Uterus (tissue), 4 donors: ENCODE measurements around the gene RTRAF. TPM values are rescaled to one million over a fixed set of nuclear protein-coding genes. Genes with fewer than 3 reads are reported as not detected.

Experiments used
- DNase-seq, 2 donors: peaks; one replicate each; pipeline ENCODE4 v3.0.0-alpha.2; 2019 to 2020
- H3K27ac ChIP-seq, 2 donors: fragments of 200-600 bp; sonication (generic); 1 replicate in 1 of 2; 2 replicates in 1 of 2; pipeline ENCODE4 v1.5.1; 2016 to 2018
- H3K27me3 ChIP-seq, 2 donors: fragments of 200-600 bp; sonication (generic); one replicate each; pipeline ENCODE4 v1.5.1; 2018 to 2019; ENCODE audit warnings: control low read depth in 1 of 2
- H3K36me3 ChIP-seq, 2 donors: fragments of 200-600 bp; sonication (generic); one replicate each; pipeline ENCODE4 v1.5.1; 2019; ENCODE audit warnings: control low read depth in 1 of 2
- H3K4me1 ChIP-seq, 2 donors: fragments of 200-600 bp; sonication (generic); one replicate each; pipeline ENCODE4 v1.5.1; 2018 to 2019; ENCODE audit warnings: control low read depth in 1 of 2
- H3K4me3 ChIP-seq, 2 donors: fragments of 200-600 bp; sonication (generic); 1 replicate in 1 of 2; 2 replicates in 1 of 2; pipeline ENCODE4 v1.5.1; 2018 to 2019; ENCODE audit warnings: mild to moderate bottlenecking in 1 of 2
- H3K9me3 ChIP-seq, 2 donors: fragments of 200-600 bp; sonication (generic); one replicate each; pipeline ENCODE4 v1.5.1; 2019; ENCODE audit warnings: control low read depth in 1 of 2
- POLR2A ChIP-seq, 2 donors: fragments of 450-650 bp; IDR thresholded peaks; one replicate each; pipeline ENCODE4 v1.6.1; 2016; ENCODE audit warnings: antibody characterized with exemption in 2 of 2, mild to moderate bottlenecking in 1 of 2, moderate library complexity in 1 of 2
- intact Hi-C: fragments of 100-400 bp; cut with DNase I; formaldehyde crosslinking; loops from one replicate; pipeline ENCODE4 v1.15.1; 2023; ENCODE audit warnings: low total_unique reads
- total RNA-seq, 4 donors: library from RNA; depleted of rRNA in 3 of 4; stranded (reverse); fragments of >200 nt in 3 of 4; gene quantifications; one replicate each; pipeline versions ENCODE4 v1.1.0 to v1.2.4, GENCODE V29; 2014 to 2023
- TF ChIP-seq, protein P1 (sequence below), 4 experiments: fragments of 200-600 bp in 2 of 4; fragments of 450-650 bp in 2 of 4; sonication (generic) in 2 of 4; IDR thresholded peaks; one replicate each; pipeline ENCODE4 v1.5.1; 2016 to 2019; ENCODE audit warnings: antibody characterized with exemption in 4 of 4, mild to moderate bottlenecking in 2 of 4, moderate library complexity in 1 of 4
- donor health status: DM: yes; HTN: yes; CAD: no.

RTRAF gene
- total RNA-seq, 4 donors from 2014 or later = 21.8 to 129 (median 44.4) TPM

DNA sequence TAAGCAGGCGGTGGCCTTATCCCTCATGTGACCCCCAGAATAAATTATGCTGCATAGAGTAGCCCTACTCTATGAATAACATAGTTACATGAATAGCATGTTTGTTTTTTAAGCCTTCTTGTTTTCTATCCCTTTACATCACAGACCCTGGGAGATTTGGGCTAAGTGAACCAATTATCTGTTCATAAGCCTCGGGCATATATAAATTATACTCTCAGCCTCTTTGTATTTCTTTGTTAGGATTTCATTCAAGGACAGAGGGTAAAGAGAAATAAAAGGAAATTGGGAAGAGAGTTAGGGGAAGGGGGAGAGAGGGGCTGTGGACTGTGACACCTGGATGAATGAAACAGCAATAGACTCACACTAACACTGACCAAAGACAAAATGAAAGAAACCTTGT is 35.3 kb upstream of the RTRAF start:
- H3K4me1 ChIP-seq = no peaks in the 10 kb centered on the region
- peaks cover 0 to 2% of the 10 kb centered on the region in 2 donors for H3K36me3 ChIP-seq
- H3K4me3 ChIP-seq = no peak overlapping the region
- TF ChIP-seq, protein P1, sequence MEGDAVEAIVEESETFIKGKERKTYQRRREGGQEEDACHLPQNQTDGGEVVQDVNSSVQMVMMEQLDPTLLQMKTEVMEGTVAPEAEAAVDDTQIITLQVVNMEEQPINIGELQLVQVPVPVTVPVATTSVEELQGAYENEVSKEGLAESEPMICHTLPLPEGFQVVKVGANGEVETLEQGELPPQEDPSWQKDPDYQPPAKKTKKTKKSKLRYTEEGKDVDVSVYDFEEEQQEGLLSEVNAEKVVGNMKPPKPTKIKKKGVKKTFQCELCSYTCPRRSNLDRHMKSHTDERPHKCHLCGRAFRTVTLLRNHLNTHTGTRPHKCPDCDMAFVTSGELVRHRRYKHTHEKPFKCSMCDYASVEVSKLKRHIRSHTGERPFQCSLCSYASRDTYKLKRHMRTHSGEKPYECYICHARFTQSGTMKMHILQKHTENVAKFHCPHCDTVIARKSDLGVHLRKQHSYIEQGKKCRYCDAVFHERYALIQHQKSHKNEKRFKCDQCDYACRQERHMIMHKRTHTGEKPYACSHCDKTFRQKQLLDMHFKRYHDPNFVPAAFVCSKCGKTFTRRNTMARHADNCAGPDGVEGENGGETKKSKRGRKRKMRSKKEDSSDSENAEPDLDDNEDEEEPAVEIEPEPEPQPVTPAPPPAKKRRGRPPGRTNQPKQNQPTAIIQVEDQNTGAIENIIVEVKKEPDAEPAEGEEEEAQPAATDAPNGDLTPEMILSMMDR (IDR thresholded peaks at IDR 0.05) = no peak
- TF ChIP-seq POLR2A (IDR thresholded peaks at IDR 0.05) = no peak
- no peak overlapping the region for H3K27ac ChIP-seq
- no peaks in the 10 kb centered on the region for H3K9me3 ChIP-seq
- DNase-seq = no peak
- no peaks in the 10 kb centered on the region for H3K27me3 ChIP-seq
- intact Hi-C loops = no loop called here

DNA sequence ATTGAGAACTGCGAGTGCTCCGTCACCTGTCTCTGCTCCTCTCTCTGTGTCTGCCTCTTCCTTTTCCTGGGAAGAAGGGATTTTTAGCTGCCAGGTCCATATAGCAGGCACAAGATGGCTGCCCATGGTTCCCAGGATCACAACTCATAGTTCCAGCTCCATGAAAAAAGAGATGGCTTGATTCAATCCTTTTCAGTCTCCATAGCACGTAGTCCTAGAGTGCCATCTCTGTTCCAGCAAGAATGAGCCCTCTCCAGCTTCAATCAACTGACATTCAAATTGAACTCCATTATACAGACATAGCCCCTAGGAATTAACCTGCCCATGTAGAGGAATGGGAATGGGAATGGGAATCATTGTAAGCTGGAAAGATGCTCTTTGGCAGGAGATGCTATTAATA is 34.7 kb upstream of the RTRAF start:
- Histone ChIP-seq H3K9me3 (no peaks in the 10 kb centered on the region), H3K27ac (no peak overlapping the region), H3K27me3 (no peaks in the 10 kb centered on the region), H3K4me3 (no peak overlapping the region), H3K4me1 (no peaks in the 10 kb centered on the region), H3K36me3 (peaks cover 0 to 2% of the 10 kb centered on the region in 2 donors)
- TF ChIP-seq POLR2A (IDR thresholded peaks at IDR 0.05) = no peak
- TF ChIP-seq, protein P1 (IDR thresholded peaks at IDR 0.05) = no peak
- intact Hi-C loops = no loop called here
- DNase-seq = no peak

DNA sequence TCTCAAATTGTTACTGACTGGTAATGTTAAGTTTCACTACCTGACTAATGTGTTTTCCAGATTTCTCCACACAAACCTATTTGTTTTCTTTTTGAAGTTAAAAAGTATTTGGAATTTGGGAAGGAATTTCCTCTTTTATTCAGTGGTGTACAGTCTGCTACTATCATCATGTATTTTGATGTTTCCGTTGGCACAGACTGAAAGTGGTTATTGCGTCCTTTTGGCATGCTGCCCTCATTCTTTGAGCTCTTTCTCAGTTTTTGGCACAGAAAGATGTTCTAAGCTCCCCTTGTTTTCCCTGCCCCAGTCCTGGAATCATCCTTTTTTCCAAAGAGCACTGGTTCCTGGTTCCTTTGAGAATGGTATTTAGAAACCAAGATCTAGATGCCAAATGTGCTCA is 31.4 kb upstream of the RTRAF start:
- peaks cover 0 to 3% of the 10 kb centered on the region in 2 donors for H3K4me1 ChIP-seq
- intact Hi-C loops = no loop called here
- H3K36me3 ChIP-seq = peaks cover 0 to 2% of the 10 kb centered on the region in 2 donors
- no peaks in the 10 kb centered on the region for H3K9me3 ChIP-seq
- TF ChIP-seq, protein P1 (IDR thresholded peaks at IDR 0.05) = no peak
- no peak for TF ChIP-seq POLR2A (IDR thresholded peaks at IDR 0.05)
- H3K27ac ChIP-seq = no peak overlapping the region
- H3K27me3 ChIP-seq = no peaks in the 10 kb centered on the region
- DNase-seq = no peak
- H3K4me3 ChIP-seq = no peak overlapping the region

- intact Hi-C loops = no loop called here
Measured at GRCh38 chr14:51959928-51960327, 29.4 kb upstream of the RTRAF start.

GRCh38 chr14:51960866-51961265 is 28.5 kb upstream of the RTRAF start:
- Histone ChIP-seq H3K9me3 (no peaks in the 10 kb centered on the region), H3K27ac (no peak overlapping the region), H3K36me3 (no peaks in the 10 kb centered on the region), H3K27me3 (no peaks in the 10 kb centered on the region), H3K4me3 (no peak overlapping the region), H3K4me1 (peaks cover 0 to 9% of the 10 kb centered on the region in 2 donors)
- TF ChIP-seq, protein P1 (IDR thresholded peaks at IDR 0.05) = no peak
- no peak for TF ChIP-seq POLR2A (IDR thresholded peaks at IDR 0.05)
- intact Hi-C loops = no loop called here
- DNase-seq = no peak

More at GRCh38 chr14:51959928-51960327, 29.4 kb upstream of the RTRAF start:
- no peak for DNase-seq
- H3K27ac ChIP-seq = no peak overlapping the region
- peaks cover 0 to 9% of the 10 kb centered on the region in 2 donors for H3K4me1 ChIP-seq
- TF ChIP-seq, protein P1 (IDR thresholded peaks at IDR 0.05) = no peak
- no peak for TF ChIP-seq POLR2A (IDR thresholded peaks at IDR 0.05)
- H3K27me3 ChIP-seq = no peaks in the 10 kb centered on the region
- H3K9me3 ChIP-seq = no peaks in the 10 kb centered on the region
- no peak overlapping the region for H3K4me3 ChIP-seq
- peaks cover 0 to 2% of the 10 kb centered on the region in 2 donors for H3K36me3 ChIP-seq
